CD4-positive, alpha-beta T cell treated with Interferon alpha-2 for 1 hour (primary cell): Measurements from ENCODE around the gene GLB1L.
"Not testable (repeated sequence)": the region's sequence is repeated elsewhere in the genome, so short reads cannot be mapped to it uniquely, and the experiment has no call there.

Experiments used
- DNase-seq, 2 donors: peaks; one replicate each; pipeline ENCODE4 v3.0.0-alpha.2; 2020 to 2022

Gene GLB1L

GRCh38 chr2:219279916-219280516, 34.8 kb upstream of the GLB1L start:
- DNase-seq = no peak

GRCh38 chr2:219279151-219279915, 34.1 kb upstream of the GLB1L start, which contains the start of gene DNAJB2:
DNAJB2 (plus strand) TSS chr2:219279366; CDS start chr2:219279834, 468 bp downstream.
- DNase-seq = peak; percentile 99

GRCh38 chr2:219278655-219279150, 33.5 kb upstream of the GLB1L start:
- DNase-seq = no peak

GRCh38 chr2:219277703-219278654, 32.7 kb upstream of the GLB1L start:
- DNase-seq = peak; percentile 71 to 81

- DNase-seq = no peak
Observed at GRCh38 chr2:219274361-219274921, 29.2 kb upstream of the GLB1L start.

- no peak for DNase-seq
Observed at GRCh38 chr2:219273937-219274336, 28.7 kb upstream of the GLB1L start.

GRCh38 chr2:219272995-219273394, 27.8 kb upstream of the GLB1L start:
- no peak for DNase-seq

GRCh38 chr2:219272356-219272755, 27.1 kb upstream of the GLB1L start:
- no peak for DNase-seq

GRCh38 chr2:219271021-219271420, 25.8 kb upstream of the GLB1L start:
- no peak for DNase-seq

GRCh38 chr2:219270055-219270372, 24.8 kb upstream of the GLB1L start:
- no peak for DNase-seq

- DNase-seq = no peak
Observed at GRCh38 chr2:219269362-219270054, 24.3 kb upstream of the GLB1L start.

GRCh38 chr2:219268294-219268693, 23.1 kb upstream of the GLB1L start:
- no peak for DNase-seq

GRCh38 chr2:219266886-219267285, 21.6 kb upstream of the GLB1L start:
- no peak for DNase-seq

- DNase-seq = no peak
Observed at GRCh38 chr2:219266232-219266631, 21.0 kb upstream of the GLB1L start.

- no peak for DNase-seq
Observed at GRCh38 chr2:219261024-219261855, 16.0 kb upstream of the GLB1L start.

GRCh38 chr2:219258942-219259341, 13.7 kb upstream of the GLB1L start:
- not testable (repeated sequence) for DNase-seq

- DNase-seq = peak; percentile 48 to 61
Observed at GRCh38 chr2:219254590-219255201, 9.5 kb upstream of the GLB1L start.

- DNase-seq = peak; percentile 91 to 94
Observed at GRCh38 chr2:219253753-219254589, 8.7 kb upstream of the GLB1L start, which contains the start of gene TUBA4A. TUBA4A (minus strand) TSS chr2:219253918; CDS start chr2:219253858, 60 bp downstream.

GRCh38 chr2:219252900-219253752, 7.9 kb upstream of the GLB1L start, which contains the start of gene TUBA4B:
TUBA4B (plus strand) TSS chr2:219253243; CDS start chr2:219253408, 165 bp downstream.
- peak; percentile 36 to 57 for DNase-seq
